GF-D8 (cell line): ENCODE data around the gene IVL.

ENCODE experiments used
- DNase-seq: peaks from one replicate; lab custom pipeline; 2025; lab: John Stamatoyannopoulos, UW

IVL gene, protein sequence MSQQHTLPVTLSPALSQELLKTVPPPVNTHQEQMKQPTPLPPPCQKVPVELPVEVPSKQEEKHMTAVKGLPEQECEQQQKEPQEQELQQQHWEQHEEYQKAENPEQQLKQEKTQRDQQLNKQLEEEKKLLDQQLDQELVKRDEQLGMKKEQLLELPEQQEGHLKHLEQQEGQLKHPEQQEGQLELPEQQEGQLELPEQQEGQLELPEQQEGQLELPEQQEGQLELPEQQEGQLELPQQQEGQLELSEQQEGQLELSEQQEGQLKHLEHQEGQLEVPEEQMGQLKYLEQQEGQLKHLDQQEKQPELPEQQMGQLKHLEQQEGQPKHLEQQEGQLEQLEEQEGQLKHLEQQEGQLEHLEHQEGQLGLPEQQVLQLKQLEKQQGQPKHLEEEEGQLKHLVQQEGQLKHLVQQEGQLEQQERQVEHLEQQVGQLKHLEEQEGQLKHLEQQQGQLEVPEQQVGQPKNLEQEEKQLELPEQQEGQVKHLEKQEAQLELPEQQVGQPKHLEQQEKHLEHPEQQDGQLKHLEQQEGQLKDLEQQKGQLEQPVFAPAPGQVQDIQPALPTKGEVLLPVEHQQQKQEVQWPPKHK

GRCh38 chr1:152907686-152908601 lies at the start of gene IVL:
Gene IVL (plus strand): TSS chr1:152908546. CDS start chr1:152909798, 1,252 bp downstream.
- no peak for DNase-seq

- no peak for DNase-seq
Observed at GRCh38 chr1:152859696-152860095, 48.6 kb upstream of the IVL start, which contains the start of gene LCE7A. Gene LCE7A (plus strand): TSS chr1:152859996. CDS start chr1:152860698, 702 bp downstream.

DNA sequence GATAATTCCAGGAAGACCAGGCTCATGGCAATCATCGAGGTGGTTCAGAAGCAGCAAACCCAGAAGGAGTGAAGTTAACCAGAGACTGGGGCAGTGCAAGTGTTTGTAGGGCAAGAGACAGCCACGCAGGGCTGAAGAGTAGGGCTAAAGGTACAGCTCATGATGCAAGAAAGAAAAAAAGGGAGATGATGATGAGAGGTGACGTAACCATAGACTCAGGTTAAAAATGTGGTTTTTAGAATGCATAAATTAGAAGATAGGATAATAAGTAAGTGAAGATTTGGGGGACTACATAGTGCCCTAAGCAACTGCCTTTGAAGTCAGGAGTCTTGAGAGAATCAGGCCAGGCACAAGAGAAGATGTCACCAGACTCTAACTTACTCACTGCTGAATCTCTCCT lies 48.2 kb upstream of the IVL start:
- no peak for DNase-seq

- no peak for DNase-seq
Observed at GRCh38 chr1:152861374-152861773, 47.0 kb upstream of the IVL start.

DNA sequence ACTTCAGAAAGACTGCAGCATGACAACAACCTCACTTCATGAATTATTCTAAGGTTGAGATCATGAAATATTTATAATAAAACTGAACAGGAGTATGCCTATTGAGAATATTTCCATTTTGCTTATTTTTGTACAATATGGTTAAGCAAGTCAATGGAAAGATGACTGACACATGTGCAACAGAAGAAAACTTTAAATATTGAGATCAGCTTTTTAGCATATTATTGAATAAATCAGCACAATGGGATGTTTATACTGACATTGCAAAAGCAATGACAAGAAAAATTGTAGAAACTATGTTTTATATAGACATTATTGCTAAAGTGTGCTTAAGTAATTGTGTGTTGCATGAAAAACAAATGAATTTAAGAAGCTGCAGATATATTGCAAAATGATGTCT lies 43.9 kb upstream of the IVL start:
- no peak for DNase-seq

DNA sequence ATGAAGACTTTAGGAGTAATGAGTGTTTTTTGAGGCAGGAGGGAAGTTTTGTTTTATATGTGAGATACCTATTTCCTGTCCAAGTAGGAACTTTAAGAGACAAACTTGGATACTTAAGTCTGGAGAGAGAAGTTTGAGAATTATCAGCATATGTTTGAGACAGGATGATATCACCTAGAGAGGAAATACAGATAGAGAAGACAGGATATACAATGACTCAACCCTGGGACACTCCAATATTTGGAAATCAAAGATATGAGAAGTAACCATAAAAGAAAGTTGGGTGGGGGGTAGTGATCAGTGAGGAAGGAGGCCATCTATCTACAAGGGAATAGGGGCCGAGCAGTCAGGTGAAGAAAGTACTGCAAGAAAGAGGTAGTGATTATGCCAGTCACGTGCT lies 42.0 kb upstream of the IVL start:
- DNase-seq, result no peak

GRCh38 chr1:152869808-152870419 lies 38.4 kb upstream of the IVL start:
- DNase-seq, result no peak

DNA sequence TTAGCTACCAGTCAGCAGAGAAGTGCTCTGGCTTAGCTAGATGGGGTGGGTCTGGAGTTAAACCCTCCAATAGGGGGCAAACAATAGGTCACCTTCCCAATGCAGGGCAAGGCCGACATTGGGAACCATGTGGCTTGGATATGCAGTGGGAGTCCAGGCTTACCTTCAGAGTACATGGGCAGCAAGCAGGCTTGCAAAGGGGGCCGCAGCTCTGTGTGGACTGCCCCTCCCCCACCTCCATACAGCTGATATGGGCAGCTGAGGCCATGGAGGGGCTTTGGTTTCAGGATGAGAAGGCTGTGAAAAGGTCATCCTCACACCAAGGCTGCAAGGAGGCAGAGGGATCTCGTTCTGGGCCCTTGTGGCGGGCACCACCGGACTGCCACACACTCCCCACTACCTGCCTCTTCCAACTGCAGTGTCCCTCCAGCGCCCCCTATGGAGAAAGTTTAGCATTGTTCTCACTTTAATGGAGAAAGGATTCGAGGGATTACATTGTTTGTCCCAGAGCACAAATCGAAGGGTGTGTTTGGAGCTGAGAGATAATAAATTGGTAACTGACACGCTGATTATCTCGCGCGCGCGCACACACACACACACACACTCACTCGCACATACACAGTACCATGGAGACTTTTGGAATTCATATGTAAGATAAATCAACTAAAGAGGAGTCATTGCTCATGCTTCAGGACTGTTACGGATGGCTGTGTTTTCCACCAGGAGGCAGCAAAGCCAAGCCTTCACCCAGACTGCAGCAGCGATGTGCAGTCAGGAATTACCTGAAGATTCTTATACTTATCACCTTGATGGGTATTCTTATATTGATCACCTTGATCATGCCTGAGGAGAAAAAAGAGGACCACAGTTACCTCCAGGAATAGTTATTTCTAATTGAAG lies 37.3 kb upstream of the IVL start:
- DNase-seq, result no peak

DNA sequence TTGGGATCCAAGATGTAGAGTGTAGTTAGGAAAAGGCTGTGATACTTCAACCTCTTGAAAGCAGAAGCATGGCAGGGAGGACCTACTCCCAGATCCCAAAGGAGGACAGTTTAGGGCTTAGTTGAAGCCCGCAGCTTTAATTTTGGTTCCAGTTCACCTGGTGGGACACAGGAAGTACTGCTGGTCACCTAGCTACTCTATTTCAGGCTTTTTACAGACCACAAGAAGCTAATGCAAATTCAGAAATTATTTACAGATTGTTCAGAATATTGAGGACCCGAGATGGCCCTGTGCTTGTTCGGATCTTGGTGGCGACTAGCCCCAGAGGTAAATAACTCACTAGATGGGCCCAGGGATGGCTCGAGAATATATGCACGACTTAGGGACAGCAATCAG lies 36.6 kb upstream of the IVL start:
- DNase-seq, result no peak

GRCh38 chr1:152873495-152873894 lies 34.9 kb upstream of the IVL start:
- DNase-seq, result no peak

- DNase-seq, result no peak
Observed at GRCh38 chr1:152876827-152877226, 31.5 kb upstream of the IVL start.

DNA sequence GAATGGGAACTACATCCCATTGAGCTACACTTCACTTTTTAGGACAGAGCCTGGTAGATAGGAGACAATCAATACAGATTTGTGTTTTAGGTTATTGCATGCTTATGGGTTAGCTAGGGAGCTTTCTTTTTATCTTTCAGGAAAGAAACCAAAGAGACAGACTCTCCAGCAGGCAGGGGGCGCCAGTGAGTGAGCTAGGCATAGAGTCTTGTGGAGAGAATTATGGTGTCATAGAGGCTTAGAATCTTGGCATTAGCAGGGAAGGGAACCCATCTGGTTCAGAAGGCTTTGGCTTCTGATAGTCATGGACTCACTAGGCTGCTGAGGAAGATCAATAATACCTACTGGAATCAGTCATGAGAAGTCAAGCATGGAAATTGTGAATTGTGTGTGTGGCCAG lies 30.3 kb upstream of the IVL start, which contains the start of gene SMCP:
Gene SMCP (plus strand): TSS at position 281 of the 400 bp plus-strand sequence. CDS start 6,101 bp downstream, outside the sequence.
- DNase-seq, result no peak

GRCh38 chr1:152879559-152880198 lies 28.7 kb upstream of the IVL start:
- no peak for DNase-seq

GRCh38 chr1:152880316-152880715 lies 28.0 kb upstream of the IVL start:
- DNase-seq, result no peak

- DNase-seq, result no peak
Observed at GRCh38 chr1:152880907-152881306, 27.4 kb upstream of the IVL start.

- DNase-seq, result no peak
Observed at GRCh38 chr1:152884085-152884484, 24.3 kb upstream of the IVL start.

DNA sequence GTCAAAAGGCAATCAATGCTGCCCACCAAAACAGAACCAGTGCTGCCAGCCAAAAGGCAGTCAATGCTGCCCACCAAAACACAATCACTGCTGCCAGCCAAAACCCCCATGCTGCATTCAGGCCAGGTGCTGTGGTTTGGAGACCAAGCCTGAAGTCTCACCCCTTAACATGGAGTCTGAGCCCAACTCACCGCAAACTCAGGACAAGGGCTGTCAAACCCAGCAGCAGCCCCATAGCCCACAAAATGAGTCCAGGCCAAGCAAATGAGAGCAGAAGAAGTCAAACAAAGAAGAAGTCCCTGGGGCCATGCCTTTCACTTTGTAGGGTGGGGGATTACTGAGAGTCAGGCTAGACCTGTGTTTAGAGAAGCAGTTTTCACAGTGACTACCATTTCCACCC lies 23.8 kb upstream of the IVL start:
- no peak for DNase-seq

DNA sequence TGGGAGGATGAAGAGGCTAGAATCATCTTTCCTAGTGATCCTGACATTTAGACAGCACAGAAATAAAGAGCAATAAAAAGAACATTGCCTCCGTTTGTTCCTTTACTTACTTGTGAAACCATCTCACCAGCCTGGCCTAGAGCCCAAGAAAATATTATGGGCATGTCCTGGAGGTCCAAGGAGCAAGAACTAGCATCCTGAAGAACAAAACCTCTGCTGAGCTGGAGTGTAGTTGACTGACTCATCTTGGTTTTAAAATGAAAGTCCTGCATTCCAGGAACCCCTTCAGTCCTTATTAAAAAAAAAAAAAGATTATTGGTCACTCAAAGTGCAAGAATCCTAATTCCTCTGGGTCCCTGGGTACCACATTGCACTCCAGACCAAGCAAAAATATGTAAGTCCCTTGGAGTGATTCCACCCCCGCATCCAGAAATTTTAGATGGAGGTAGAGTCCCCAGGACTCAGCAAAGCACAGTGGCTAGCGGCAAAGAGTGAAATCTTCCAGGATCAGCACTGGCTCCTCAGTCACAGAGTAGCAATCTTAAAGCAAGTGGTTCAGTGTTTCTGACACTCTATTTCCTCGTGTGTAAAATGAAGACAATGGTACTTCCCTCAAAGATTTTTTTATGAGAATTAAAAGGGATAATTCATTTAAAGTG lies 23.3 kb upstream of the IVL start:
- DNase-seq, result no peak

- no peak for DNase-seq
Observed at GRCh38 chr1:152886085-152886484, 22.3 kb upstream of the IVL start.
